Keratinocyte (primary cell): ENCODE data around the gene PSMB5. TPM values are rescaled to one million over a fixed set of nuclear protein-coding genes. Genes with fewer than 3 reads are reported as not detected.

Experiments used
- DNase-seq: peaks from one replicate; pipeline ENCODE4 v3.0.0-alpha.2; 2011; ENCODE audit warnings: low read depth, missing footprints, low spot score
- FAIRE-seq: peaks from 2 replicates; lab custom pipeline; 2011; peaks lifted over from hg19 to GRCh38; lab: Jason Lieb, UNC
- H2AFZ ChIP-seq: 2 replicates; pipeline ENCODE4 v1.6.0; 2012; ENCODE audit warnings: low read length, control low read depth, inconsistent platforms; ENCODE audit not compliant: control insufficient read depth
- H3K27ac ChIP-seq: 2 replicates; pipeline ENCODE4 v1.5.1; 2011; ENCODE audit warnings: low read length; ENCODE audit not compliant: control insufficient read depth, insufficient read depth
- H3K27me3 ChIP-seq: 3 replicates; pipeline ENCODE4 v1.6.0; 2011; ENCODE audit warnings: low read length; ENCODE audit not compliant: control insufficient read depth, insufficient read depth; ENCODE audit errors: extremely low read depth
- H3K36me3 ChIP-seq, 2 experiments: 2 replicates in 1 of 2; 3 replicates in 1 of 2; pipeline ENCODE4 v1.5.1; 2011; ENCODE audit warnings: low read length in 2 of 2, mild to moderate bottlenecking in 1 of 2; ENCODE audit not compliant: control insufficient read depth in 2 of 2, insufficient read depth in 2 of 2; ENCODE audit errors: extremely low read depth in 1 of 2
- H3K4me1 ChIP-seq: 3 replicates; pipeline ENCODE4 v1.5.1; 2011; ENCODE audit warnings: low read length; ENCODE audit not compliant: control insufficient read depth, insufficient read depth; ENCODE audit errors: extremely low read depth
- H3K4me2 ChIP-seq: 3 replicates; pipeline ENCODE4 v1.6.0; 2011; ENCODE audit warnings: low read depth, low read length; ENCODE audit not compliant: control insufficient read depth, insufficient read depth; ENCODE audit errors: extremely low read depth
- H3K4me3 ChIP-seq, 3 experiments: fragments of 200-600 bp in 1 of 3; sonication (generic) in 1 of 3; 2 replicates in 2 of 3; 3 replicates in 1 of 3; pipeline ENCODE4 v1.5.1; 2011 to 2016; ENCODE audit warnings: low read length in 3 of 3, mild to moderate bottlenecking in 3 of 3, control low read depth in 2 of 3, inconsistent platforms in 1 of 3, low read depth in 1 of 3, mixed read lengths in 1 of 3, mixed run types in 1 of 3, moderate library complexity in 1 of 3; ENCODE audit not compliant: control insufficient read depth in 2 of 3, insufficient read depth in 2 of 3; ENCODE audit errors: extremely low read depth in 1 of 3
- H3K79me2 ChIP-seq: 2 replicates; pipeline ENCODE4 v1.6.0; 2012; ENCODE audit warnings: low read length; ENCODE audit not compliant: control insufficient read depth, insufficient read depth
- H3K9ac ChIP-seq: 3 replicates; pipeline ENCODE4 v1.6.0; 2011; ENCODE audit warnings: low read length; ENCODE audit not compliant: control insufficient read depth, insufficient read depth; ENCODE audit errors: extremely low read depth
- H3K9me1 ChIP-seq: 3 replicates; pipeline ENCODE4 v1.6.0; 2011; ENCODE audit warnings: low read length; ENCODE audit not compliant: control insufficient read depth, insufficient read depth; ENCODE audit errors: extremely low read depth
- H3K9me3 ChIP-seq: 2 replicates; pipeline ENCODE4 v1.5.1; 2012; ENCODE audit warnings: low read depth, low read length; ENCODE audit not compliant: control insufficient read depth
- H4K20me1 ChIP-seq: 3 replicates; pipeline ENCODE4 v1.6.0; 2011; ENCODE audit warnings: low read length; ENCODE audit not compliant: control insufficient read depth, insufficient read depth; ENCODE audit errors: extremely low read depth
- CTCF ChIP-seq, 3 experiments: IDR thresholded peaks in 1 of 3; conservative IDR thresholded peaks in 1 of 3; optimal IDR thresholded peaks in 1 of 3; 2 replicates in 2 of 3; 3 replicates in 1 of 3; pipeline versions ENCODE3 to v1.5.1; 2011; ENCODE audit warnings: low read length in 3 of 3, mild to moderate bottlenecking in 3 of 3, moderate library complexity in 2 of 3, control low read depth in 1 of 3, inconsistent platforms in 1 of 3; ENCODE audit not compliant: insufficient read depth in 2 of 3; ENCODE audit errors: extremely low read depth in 1 of 3
- EZH2 ChIP-seq: IDR thresholded peaks from one replicate; pipeline ENCODE4 v1.6.1; 2012; ENCODE audit warnings: inconsistent platforms, mild to moderate bottlenecking, low read length, moderate library complexity
- dilution Hi-C: fragments of 300-500 bp; cut with MboI; formaldehyde crosslinking; loops from one replicate; pipeline ENCODE4 v1.7.0; 2020; ENCODE audit warnings: low sequenced_read_pairs; ENCODE audit not compliant: extremely low pct_ligation_motif_present
- polyA plus RNA-seq, 5 experiments: library from polyadenylated mRNA; depleted of rRNA in 3 of 5; stranded (reverse) in 3 of 5; stranded (forward) in 1 of 5; unstranded in 1 of 5; fragments of >200 nt; gene quantifications; 1 replicate in 1 of 5; 2 replicates in 3 of 5; 3 replicates in 1 of 5; pipeline versions ENCODE4 v1.2.1 to v1.2.3, GENCODE V29; 2011 to 2012; ENCODE audit warnings: missing spikeins in 2 of 5, low read depth in 1 of 5, low replicate concordance in 1 of 5

PSMB5 gene
- polyA plus RNA-seq, 1 donor (not counting 4 experiments of a cell fraction or from before 2014, with no cell fraction given) = 285 TPM

GRCh38 chr14:22977434-22977683, 57.3 kb downstream of the PSMB5 start:
- Histone ChIP-seq H3K4me3 (peak overlapping the region in 2 of 3 experiments; percentile 1 to 31), H3K27ac (peak overlapping the region; percentile 95), H3K4me1 (peaks cover 54% of the 10 kb centered on the region), H2AFZ (no peak overlapping the region), H4K20me1 (peaks cover 10% of the 10 kb centered on the region), H3K27me3 (no peaks in the 10 kb centered on the region), H3K9ac (peak overlapping the region; percentile 57), H3K4me2 (peak overlapping the region; percentile 65), H3K36me3 (peaks cover 36 to 65% of the 10 kb centered on the region in 2 experiments), H3K79me2 (peaks cover 48% of the 10 kb centered on the region), H3K9me1 (no peaks in the 10 kb centered on the region), H3K9me3 (no peaks in the 10 kb centered on the region)
- dilution Hi-C loops = no loop called here
- no peak for TF ChIP-seq EZH2
- TF ChIP-seq CTCF (optimal IDR thresholded peaks at IDR 0.05 in 1 of 3, IDR thresholded peaks at IDR 0.05 in 1 of 3, conservative IDR thresholded peaks at IDR 0.05 in 1 of 3; ENCODE audit: extremely low read depth in 1 of 3, insufficient read depth in 2 of 3, low read length in 3 of 3) = no peak
- no peak for DNase-seq
- FAIRE-seq = no peak

GRCh38 chr14:22976620-22977433, 57.9 kb downstream of the PSMB5 start:
- Histone ChIP-seq H3K36me3 (peaks cover 41 to 70% of the 10 kb centered on the region in 2 experiments), H3K4me3 (peak overlapping the region in 2 of 3 experiments; percentile 1 to 31), H4K20me1 (peaks cover 10% of the 10 kb centered on the region), H3K4me1 (peaks cover 54% of the 10 kb centered on the region), H3K79me2 (peaks cover 43% of the 10 kb centered on the region), H3K27ac (peak overlapping the region; percentile 95), H3K4me2 (peak overlapping the region; percentile 65), H3K9ac (peak overlapping the region; percentile 57), H2AFZ (no peak overlapping the region), H3K9me3 (no peaks in the 10 kb centered on the region), H3K27me3 (no peaks in the 10 kb centered on the region), H3K9me1 (no peaks in the 10 kb centered on the region)
- TF ChIP-seq EZH2 (no peak), CTCF (optimal IDR thresholded peaks at IDR 0.05 in 1 of 3, IDR thresholded peaks at IDR 0.05 in 1 of 3, conservative IDR thresholded peaks at IDR 0.05 in 1 of 3; ENCODE audit: extremely low read depth in 1 of 3, insufficient read depth in 2 of 3, low read length in 3 of 3) (no peak)
- no peak for DNase-seq
- no peak for FAIRE-seq
- dilution Hi-C loops = no loop called here

Other genes with a start within 250 kb of the PSMB5 start
- gene SLC7A7, start 219.5 kb downstream of the PSMB5 start, polyA plus RNA-seq = 0.20 to 0.65 TPM (median 0.33 TPM) in 3 replicates
- gene MRPL52, start 205.0 kb downstream of the PSMB5 start, polyA plus RNA-seq = 56.0 to 104 TPM (median 82.0 TPM) in 3 replicates
- 185 to 355 TPM (median 246 TPM) in 3 replicates for gene MMP14, start 198.3 kb downstream of the PSMB5 start, polyA plus RNA-seq
- gene LRP10, start 163.2 kb downstream of the PSMB5 start, polyA plus RNA-seq = 36.7 to 79.4 TPM (median 62.5 TPM) in 3 replicates
- gene REM2, start 151.7 kb downstream of the PSMB5 start, polyA plus RNA-seq = 0.04 to 0.06 TPM (median 0.05 TPM) in 3 replicates
- 36.9 to 73.8 TPM (median 50.8 TPM) in 3 replicates for gene RBM23, start 115.8 kb downstream of the PSMB5 start, polyA plus RNA-seq
- 241 to 271 TPM (median 266 TPM) in 3 replicates for gene PRMT5, start 105.5 kb downstream of the PSMB5 start, polyA plus RNA-seq
- gene HAUS4, start 77.8 kb downstream of the PSMB5 start, polyA plus RNA-seq = 16.6 to 25.5 TPM (median 23.6 TPM) in 3 replicates
- 128 to 206 TPM (median 157 TPM) in 3 replicates for gene AJUBA, start 52.3 kb downstream of the PSMB5 start, polyA plus RNA-seq
- 6.4 to 8.5 TPM (median 7.7 TPM) in 3 replicates for gene C14orf93, start 24.8 kb downstream of the PSMB5 start, polyA plus RNA-seq
- not detected in 3 replicates for gene PSMB11, start 7.3 kb upstream of the PSMB5 start, polyA plus RNA-seq
- gene CDH24, start 22.6 kb upstream of the PSMB5 start, polyA plus RNA-seq = 3.5 to 5.8 TPM (median 3.9 TPM) in 3 replicates
- 92.0 to 104 TPM (median 96.7 TPM) in 3 replicates for gene ACIN1, start 60.2 kb upstream of the PSMB5 start, polyA plus RNA-seq
- 73.7 to 117 TPM (median 101 TPM) in 3 replicates for gene C14orf119, start 60.6 kb upstream of the PSMB5 start, polyA plus RNA-seq
- gene CIROP, start 70.1 kb upstream of the PSMB5 start, polyA plus RNA-seq = not detected in 3 replicates
- not detected in 3 replicates for gene CEBPE, start 84.4 kb upstream of the PSMB5 start, polyA plus RNA-seq
- 28.4 to 32.8 TPM (median 29.1 TPM) in 3 replicates for gene SLC7A8, start 148.8 kb upstream of the PSMB5 start, polyA plus RNA-seq
- gene RNF212B, start 203.0 kb upstream of the PSMB5 start, polyA plus RNA-seq = not detected in 3 replicates